D721Med (cell line): ENCODE results near the gene HPS3.
"Not testable (repeated sequence)": the region's sequence is repeated elsewhere in the genome, so short reads cannot be mapped to it uniquely, and the experiment has no call there.

Experiments
- DNase-seq: peaks from one replicate; pipeline ENCODE4 v3.0.0; 2011; ENCODE audit warnings: low spot score; ENCODE audit not compliant: insufficient read length
- FAIRE-seq: peaks from 2 replicates; lab custom pipeline; 2011; peaks lifted over from hg19 to GRCh38; lab: Jason Lieb, UNC
- TF ChIP-seq, protein P1 (sequence below): IDR thresholded peaks from 2 replicates; pipeline ENCODE4 v1.5.1; 2012; ENCODE audit warnings: mild to moderate bottlenecking, control low read depth; ENCODE audit not compliant: insufficient read depth; ENCODE audit errors: missing control alignments

Gene HPS3

DNA sequence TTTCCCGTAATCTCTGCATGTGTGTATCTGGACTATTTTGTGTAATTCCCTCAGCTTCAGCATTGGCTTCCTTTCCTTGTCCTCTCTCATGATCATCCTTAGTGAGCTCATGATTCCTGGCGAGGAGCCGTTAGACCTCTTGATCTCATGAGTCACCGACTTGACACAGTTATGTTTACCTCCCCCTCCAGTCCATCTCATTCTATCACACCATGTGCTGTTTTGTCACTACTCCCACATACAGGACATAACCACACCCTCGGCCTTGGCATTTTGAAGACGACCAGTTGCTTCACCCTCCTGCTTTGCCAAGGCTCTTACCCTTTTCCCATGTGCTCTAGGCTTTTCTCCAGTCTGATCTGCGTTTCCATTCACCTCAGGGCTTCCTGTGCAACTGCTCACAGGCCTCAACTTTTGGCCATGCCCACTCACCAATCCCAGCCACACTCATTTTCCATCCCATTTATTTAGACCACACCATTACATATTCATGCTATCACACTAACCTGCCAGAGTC is 50.7 kb downstream of the HPS3 start:
- no peak for FAIRE-seq
- DNase-seq = no peak
- TF ChIP-seq, protein P1, sequence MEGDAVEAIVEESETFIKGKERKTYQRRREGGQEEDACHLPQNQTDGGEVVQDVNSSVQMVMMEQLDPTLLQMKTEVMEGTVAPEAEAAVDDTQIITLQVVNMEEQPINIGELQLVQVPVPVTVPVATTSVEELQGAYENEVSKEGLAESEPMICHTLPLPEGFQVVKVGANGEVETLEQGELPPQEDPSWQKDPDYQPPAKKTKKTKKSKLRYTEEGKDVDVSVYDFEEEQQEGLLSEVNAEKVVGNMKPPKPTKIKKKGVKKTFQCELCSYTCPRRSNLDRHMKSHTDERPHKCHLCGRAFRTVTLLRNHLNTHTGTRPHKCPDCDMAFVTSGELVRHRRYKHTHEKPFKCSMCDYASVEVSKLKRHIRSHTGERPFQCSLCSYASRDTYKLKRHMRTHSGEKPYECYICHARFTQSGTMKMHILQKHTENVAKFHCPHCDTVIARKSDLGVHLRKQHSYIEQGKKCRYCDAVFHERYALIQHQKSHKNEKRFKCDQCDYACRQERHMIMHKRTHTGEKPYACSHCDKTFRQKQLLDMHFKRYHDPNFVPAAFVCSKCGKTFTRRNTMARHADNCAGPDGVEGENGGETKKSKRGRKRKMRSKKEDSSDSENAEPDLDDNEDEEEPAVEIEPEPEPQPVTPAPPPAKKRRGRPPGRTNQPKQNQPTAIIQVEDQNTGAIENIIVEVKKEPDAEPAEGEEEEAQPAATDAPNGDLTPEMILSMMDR = no peak

DNA sequence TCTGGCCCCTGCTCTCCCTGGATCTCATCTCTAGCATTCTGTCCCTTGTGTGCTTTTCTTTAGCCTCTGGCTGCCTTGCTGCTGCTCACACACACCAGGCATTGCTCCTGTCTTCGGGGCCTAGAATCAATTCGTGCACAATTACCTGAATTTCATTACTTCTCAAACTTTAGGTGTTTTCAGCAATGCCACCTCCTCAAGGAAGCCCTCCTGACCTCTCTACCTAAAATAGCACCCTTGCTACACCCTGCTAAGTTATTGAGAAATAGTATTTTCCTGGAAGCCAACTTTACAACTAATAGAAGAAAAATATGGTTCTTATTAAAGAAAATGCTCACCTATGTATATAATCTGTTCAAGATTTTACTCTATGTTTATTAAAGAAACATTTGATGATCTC is 51.7 kb downstream of the HPS3 start:
- TF ChIP-seq, protein P1 = no peak
- no peak for DNase-seq
- FAIRE-seq = no peak

- no peak for DNase-seq
- TF ChIP-seq, protein P1 = no peak
- FAIRE-seq = no peak
Measured at GRCh38 chr3:149186219-149186618, 56.8 kb downstream of the HPS3 start.

DNA sequence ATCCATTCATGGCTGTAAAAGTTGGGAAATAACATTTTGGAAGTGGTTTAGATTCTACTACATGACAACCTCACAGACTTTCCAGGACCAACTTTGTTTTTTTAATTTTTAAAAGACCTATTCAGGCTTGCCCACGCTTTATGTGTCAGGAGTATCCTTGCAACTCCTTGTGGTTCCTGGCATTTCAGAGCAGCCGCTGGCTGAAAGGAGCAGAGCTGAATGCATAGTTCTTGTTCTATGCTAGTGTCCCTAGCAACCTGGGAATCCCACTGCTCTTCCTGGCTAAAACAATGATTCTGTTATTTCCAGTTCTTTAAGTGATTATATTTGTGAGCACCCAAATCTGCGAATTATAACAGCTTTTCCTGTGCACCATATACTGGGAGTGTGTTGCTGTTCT is 57.3 kb downstream of the HPS3 start:
- no peak for FAIRE-seq
- TF ChIP-seq, protein P1 = no peak
- DNase-seq = no peak

DNA sequence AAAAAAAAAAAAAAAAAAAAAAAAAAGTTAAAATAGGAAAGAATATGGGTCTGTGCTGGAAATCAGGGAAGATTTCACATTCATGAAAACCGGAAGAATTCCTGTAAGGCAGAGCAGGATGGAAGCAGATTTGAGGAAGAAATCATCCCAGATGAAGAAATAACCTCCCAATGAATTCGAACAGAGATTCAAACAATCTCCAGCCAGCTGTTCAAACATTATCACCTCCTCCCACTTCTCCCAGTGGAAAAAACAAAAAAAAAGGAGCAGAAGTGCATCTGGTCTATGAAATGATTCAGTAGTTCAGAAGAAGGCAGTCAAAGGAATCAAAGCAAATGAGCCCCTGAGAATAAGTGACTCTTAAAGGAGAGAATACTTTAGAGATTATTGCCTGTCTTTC is 59.1 kb downstream of the HPS3 start:
- TF ChIP-seq, protein P1 = no peak
- FAIRE-seq = no peak
- DNase-seq = no peak

DNA sequence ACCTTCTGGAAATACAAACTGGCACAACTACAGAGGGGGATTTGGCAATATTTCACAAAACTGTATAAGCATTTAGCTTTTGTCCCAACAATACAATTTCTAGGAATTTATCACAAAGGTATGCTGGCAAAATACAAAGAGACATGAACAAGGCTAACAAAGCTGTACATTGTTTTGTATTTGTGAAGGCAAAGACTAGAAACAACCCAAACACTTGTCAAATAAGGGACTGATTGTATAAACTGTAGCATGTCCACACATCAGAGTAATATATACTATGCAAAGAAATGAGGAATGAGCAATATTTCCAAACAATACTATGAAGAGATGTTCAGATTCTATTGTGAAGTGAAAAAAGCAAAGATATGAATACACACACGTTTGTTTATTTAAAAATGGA is 65.8 kb downstream of the HPS3 start:
- TF ChIP-seq, protein P1 = no peak
- DNase-seq (no peak), FAIRE-seq (no peak)

GRCh38 chr3:149196805-149197592 is 67.6 kb downstream of the HPS3 start:
- not testable (repeated sequence) for FAIRE-seq, DNase-seq
